ENCODE measurements around the gene LAMP1.
A peak's percentile ranks its signal among the peaks of the same experiment; 100 is the strongest.
"Not testable (repeated sequence)": the region's sequence is repeated elsewhere in the genome, so short reads cannot be mapped to it uniquely, and the experiment has no call there.

Gene LAMP1, protein sequence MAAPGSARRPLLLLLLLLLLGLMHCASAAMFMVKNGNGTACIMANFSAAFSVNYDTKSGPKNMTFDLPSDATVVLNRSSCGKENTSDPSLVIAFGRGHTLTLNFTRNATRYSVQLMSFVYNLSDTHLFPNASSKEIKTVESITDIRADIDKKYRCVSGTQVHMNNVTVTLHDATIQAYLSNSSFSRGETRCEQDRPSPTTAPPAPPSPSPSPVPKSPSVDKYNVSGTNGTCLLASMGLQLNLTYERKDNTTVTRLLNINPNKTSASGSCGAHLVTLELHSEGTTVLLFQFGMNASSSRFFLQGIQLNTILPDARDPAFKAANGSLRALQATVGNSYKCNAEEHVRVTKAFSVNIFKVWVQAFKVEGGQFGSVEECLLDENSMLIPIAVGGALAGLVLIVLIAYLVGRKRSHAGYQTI

DNA sequence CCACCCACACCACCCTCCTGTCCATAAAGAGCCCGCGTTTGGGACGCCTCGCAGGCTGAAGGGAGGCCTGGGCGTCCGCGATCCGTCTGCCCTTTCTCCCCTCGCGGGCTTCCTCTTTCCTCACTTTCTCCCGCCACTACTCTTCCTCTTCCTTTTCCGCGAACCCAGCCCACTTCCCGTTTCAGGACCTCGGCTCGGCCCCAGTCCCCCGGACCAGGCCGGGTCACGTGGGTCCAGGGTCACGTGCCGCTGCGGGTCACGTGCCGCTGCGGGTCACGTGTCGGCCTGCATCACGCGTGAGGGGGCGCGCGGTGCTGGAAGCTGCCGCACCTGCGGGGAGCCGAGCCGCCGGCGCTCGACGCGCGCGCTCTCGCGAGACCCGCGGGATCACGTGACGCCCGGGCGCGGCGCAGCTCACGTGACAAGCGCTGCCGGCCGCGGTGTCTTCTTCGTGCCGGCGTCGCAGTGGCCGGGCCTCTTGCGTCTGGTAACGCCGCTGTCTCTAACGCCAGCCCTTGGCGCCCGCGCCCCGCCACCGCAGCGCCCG lies at the start of gene LAMP1:
Gene LAMP1 (plus strand): TSS at position 417 of the 547 bp plus-strand sequence. CDS start 196 bp downstream, outside the sequence.
- intact Hi-C loops (cut with DNase I), result loop anchor here (5.0 kb wide), 1 partner anchor 90 kb away; the partner anchor contains the start of genes CUL4A and PCID2

DNA sequence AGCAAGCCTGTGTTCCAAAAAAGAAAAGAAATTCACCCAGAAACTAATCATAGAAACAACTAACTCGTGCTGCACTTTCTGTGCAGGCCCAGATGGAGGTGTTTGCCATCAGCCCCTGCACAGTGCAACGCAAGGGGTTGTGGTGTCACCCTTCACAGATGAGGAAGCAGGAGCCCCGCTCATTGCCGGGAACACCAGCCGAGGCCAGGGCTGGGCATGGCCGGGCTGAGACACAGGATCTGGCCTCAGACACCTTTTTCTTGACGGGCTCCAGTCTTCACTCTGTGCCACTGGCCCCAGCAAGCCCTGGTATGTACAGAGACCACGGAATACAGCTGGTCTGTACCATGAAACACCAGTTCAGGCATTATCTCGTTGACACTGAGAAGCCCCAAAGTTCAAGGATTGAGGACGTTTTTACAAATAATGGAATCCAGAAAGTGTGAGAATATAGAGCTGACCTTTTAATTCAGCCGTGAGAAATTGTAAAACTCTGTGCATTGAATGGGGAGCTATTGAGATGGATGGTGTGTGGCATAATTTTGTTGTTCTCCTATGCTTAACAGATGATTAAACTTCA lies 44.4 kb upstream of the LAMP1 start:
- DNase-seq, result no peak

More for the DNA sequence above, at the start of gene LAMP1:
- DNase-seq, result peak; percentile 79 to 98 (median 94)

DNA sequence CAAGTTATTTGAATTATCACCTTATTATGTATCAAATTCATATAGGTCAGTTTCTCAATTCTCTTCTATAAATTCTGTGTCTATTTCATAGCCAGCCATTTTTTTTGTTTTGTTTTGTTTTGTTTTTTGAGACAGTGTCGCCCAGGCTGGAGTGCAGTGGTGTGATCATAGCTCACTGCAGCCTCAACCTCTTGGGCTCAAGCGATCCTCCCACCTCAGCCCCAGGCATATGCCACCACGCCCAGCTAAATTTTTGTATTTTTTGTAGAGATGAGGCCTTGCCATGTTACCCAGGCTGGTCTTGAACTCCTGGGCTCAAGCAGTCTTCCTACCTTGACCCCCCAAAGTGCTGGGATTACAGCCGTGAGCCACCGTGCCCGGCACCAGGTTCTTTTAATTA lies 39.1 kb upstream of the LAMP1 start:
- intact Hi-C loops (cut with DNase I); DNase-seq: not testable (repeated sequence)

More for the DNA sequence above, 44.4 kb upstream of the LAMP1 start:
- intact Hi-C loops (cut with DNase I), result no loop called here

DNA sequence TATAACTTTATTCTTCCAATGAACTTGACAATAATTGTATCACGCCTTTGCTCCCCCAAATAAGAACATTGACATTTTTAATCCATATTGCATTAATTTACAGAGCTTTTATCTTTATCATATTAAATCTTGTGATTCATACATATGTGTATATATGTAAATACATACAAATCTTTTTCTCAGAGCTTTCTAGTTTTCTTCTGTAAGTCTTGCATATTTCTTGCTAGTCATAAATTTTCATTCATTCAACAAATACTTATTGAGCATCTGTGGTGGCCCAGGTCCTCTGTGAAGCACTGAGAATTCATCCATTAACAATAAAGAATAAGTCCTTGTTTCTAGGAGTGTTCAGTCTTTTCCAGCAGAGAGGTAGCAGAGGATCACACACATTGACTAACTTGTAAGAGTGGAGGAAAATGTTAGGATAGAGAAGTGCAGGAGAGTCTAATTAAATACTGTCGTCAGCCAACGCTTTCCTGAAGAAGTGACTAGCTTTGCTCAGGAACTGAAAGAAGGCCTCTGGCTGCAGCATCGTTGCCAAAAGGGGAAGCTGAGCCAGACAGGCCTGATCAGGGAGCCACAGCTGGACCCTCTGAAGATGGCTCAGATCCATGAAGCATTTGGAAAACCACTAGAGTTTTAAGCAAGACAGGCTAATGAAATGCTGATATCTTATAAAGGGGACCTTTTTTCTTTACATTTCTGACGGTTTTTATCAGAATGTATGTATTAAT lies 38.6 kb upstream of the LAMP1 start:
- peak in 10 of 42 donors; percentile 7 to 50 (median 22) for DNase-seq
- intact Hi-C loops (cut with DNase I), result no loop called here

DNA sequence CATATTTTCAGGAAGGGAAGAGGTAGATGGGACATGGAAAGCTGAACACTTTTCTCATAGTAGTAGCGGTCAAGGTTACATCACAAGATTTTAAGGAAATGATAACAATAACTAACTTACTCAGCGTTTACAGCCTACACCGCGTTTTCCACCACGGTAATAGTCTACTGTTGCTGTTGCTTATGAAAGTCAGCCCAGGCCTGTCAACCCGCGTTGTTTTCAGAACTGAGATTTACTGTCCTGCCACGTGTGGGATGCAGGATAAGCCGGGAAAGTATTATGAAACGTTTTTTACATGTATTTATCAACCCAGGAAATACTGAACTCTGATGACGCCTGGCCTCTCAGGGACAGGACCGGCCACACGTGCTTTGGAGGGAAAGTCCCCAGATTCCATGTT lies 36.0 kb upstream of the LAMP1 start:
- intact Hi-C loops (cut with DNase I), result no loop called here
- no peak for DNase-seq

DNA sequence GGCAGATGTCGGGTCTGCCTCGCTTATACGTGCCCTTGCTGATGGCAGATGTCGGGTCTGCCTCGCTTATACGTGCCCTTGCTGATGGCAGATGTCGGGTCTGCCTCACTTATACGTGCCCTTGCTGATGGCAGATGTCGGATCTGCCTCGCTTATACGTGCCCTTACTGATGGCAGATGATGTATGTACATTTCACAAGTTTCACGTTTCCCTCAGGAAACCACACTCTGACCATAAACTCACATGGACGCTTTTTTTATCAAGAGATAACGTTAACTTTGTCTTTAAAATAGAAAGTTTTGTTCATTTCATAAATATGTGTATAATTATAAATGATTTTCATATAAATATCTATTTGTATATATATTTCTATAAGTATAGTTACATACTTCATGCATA lies 34.0 kb upstream of the LAMP1 start:
- intact Hi-C loops (cut with DNase I); DNase-seq: not testable (repeated sequence)

DNA sequence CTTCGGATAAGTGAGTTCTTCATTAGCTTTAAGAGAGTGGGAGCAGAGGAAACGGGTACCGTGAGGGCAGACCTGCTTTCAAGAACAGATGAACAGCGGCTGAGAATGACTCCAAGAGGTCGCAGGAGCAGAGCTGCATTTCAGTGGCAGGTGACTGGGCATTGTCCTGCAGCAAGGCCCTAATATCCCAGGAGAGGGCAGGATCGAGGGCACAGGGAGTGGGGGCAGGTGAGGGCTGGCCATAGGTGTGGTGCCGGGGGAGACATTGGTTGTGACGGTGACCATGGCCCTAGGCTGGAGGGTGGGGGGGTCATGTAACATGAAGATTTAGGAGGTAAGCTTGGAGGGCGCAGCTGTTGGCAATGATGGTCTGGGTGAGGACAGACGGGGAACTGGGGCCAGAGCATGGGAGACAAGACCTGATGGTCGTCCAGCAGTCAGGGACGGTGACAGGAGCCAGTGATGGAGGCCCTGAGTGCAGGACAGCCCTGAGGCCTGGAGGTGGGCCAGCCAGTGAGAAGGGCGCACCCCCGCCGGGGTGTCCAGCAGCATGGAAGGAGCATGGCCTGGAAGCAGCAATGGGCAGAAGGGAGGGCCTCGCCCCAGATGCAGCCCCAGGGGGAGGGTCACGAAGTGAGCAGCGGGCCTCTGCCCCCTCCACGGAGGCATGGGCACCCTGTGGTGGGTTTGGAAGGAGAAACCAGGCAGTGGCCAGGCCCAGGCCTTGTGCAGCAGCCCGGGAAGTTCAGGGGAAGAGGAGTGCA lies 29.2 kb upstream of the LAMP1 start:
- no peak for DNase-seq
- intact Hi-C loops (cut with DNase I), result no loop called here

DNA sequence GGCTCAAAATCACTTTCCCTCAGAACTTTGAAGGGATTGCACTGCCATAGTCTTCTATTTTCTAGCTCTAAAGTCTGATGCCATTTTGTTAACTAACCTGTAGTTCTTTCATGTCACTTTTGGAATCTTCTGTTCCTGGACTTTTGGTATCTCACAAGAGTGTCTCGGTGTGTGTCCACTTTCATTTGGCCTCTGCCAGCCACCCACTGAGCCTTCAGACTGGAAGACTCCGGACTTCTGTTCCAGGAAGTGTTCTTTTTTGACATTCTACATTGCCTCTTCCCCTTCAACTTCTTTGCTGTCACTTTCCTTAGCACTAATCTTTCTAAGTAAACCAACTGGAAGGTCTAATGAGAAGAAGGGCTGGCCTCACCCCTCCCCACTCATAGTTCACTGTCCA lies 25.0 kb upstream of the LAMP1 start:
- DNase-seq, result no peak
- intact Hi-C loops (cut with DNase I), result no loop called here

DNA sequence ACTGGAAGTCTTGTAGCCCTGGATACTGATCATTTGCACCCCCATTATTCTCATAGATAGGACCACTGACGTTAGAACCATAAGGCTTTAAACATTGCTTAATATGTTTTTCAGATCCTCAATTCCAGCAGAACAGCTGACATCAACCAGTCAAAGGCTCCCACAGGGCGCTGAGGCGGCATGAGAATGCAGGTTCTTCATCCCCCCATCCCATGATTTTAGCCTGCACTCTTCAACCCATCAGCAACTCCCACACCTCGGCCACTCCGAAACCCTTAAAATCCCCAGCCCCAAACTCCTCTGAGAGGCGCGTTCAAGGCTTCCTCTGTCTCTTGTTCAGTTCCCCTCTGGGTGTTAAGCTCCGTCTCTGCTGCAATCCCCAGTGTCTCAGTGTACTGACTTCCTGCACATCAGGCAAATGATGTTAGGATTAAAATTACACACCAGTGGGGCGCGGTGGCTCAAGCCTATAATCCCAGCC lies 24.3 kb upstream of the LAMP1 start:
- intact Hi-C loops (cut with DNase I), result no loop called here

DNA sequence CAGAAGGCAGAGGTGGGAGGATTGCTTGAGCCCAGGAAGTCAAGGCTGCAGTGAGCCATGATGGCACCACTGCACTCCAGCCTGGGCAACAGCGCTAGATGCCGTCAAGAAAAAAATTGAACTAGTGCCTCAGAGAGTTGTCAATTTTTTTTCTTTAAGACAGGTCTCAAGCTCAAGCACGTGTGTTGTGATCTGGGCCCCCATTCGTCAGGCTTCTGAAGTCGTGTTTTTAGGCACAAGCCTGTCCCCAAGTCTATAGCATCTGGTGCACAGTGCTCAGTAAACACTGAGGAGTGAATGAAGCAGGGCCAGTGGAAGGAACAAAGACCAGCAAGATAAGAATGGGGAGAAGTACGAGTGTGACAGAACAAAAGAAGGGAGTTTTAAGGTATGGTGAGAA lies 23.7 kb upstream of the LAMP1 start:
- intact Hi-C loops (cut with DNase I), result no loop called here
- DNase-seq, result no peak

More for the DNA sequence above, 24.3 kb upstream of the LAMP1 start:
- peak in 1 of 42 donors; percentile 36 for DNase-seq

DNA sequence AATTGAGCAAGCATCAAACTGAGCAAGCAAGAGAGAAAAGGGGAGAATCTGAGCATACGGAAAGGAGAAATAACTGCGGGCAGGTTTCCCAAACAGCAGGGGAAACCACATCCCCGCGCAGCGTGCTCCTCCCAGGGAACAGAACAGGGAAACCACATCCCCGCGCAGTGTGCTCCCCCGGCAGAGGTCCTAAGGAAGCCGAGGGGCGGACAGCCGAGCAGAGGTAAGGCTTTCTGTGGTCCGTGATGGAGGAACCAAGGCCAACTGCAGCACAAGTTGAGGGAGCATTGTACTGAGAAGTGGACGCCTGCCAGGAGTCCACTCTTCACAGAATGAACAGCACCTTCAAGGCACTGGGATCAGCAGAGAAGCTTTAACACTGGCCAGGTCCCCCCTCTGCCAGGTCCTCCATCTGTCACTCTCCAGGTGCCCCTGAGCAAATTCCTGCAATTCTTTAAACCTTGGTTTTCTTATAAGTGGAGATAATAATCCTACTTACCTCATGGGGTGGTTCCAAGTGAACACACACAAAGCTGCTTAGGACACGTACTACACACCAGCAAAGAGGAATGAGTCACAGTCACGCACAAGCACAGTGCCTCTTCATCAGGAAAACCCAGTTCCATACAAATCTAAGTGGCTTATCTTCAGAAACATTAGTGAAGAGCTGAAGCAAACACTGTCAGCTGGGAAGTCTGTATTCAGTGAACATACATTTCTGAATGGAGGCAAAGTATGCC lies 23.0 kb upstream of the LAMP1 start:
- intact Hi-C loops (cut with DNase I), result no loop called here
- DNase-seq, result peak in 22 of 42 donors; percentile 8 to 76 (median 36)

DNA sequence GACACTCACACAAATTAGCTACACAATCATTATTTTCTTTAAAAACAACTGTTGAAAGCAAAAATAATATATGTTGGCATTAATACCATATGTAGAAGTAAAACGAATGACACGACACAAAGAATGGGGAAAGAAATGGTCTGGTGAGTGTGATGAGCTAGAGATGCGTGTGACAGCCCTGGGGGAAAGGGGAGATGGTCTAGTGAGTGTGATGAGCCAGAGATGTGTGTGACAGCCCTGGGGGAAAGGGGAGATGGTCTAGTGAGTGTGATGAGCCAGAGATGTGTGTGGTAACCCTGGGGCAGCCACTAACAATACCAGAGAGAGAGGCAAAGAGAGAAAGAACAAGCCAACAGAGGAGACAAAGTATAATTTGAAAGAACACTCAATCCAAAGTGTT lies 22.3 kb upstream of the LAMP1 start:
- intact Hi-C loops (cut with DNase I), result no loop called here
- DNase-seq, result no peak

DNA sequence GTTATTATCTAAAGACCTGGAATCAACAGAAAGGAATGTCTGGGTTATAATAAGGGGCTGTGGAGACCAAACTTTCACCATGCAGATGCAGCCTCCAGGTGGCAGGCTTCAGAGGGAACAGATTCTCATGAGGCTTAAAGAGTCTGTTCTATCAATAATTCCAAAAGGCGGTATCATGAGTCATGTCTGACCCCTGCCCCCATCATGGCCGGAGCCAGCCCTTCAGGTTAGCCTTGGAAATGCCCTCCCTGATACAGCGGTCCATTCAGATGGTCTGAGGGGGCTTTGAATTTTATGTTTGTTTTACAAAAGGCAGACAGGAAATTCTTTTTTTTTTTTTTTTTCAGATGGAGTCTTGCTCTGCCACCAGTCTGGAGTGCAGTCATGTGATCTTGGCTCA lies 21.7 kb upstream of the LAMP1 start:
- peak in 21 of 42 donors; percentile 19 to 59 (median 31) for DNase-seq
- intact Hi-C loops (cut with DNase I), result no loop called here

DNA sequence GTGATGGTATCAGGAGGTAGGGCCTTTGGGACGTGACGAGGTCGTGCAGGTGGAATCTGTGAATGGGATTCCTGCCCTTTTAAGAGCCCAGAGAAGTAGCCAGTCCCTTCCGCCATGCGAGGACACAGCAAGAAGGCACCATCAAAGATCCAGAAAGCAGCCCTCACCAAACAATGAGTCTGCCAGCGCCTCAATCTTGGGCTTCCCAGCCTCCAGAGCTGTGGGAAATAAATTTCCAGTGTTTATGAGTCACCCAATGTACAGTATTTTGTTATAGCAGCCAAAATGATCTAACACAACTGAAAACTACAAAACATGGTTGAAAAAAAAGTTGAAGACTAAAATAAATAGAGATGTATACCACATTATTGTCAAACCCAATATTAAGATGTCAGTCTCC lies 16.9 kb upstream of the LAMP1 start:
- intact Hi-C loops (cut with DNase I), result no loop called here
- DNase-seq, result no peak

DNA sequence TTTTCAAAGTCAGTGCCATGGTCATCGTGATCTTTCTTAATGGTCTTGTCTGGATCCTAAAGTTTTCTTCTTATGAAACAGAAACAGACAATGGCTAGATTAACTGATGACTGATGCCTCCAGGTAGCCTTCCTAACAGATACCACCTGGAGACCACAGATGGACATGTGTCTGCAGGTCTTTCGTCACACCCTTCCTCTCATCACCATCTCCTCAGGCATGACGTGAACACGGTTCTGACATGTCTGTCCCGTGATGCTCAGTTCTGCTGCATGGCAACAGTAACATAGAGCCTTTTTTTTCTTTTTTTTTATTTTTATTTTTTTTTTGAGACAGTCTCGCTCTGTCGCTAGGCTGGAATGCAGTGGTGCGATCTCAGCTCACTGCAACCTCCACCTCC lies 13.1 kb upstream of the LAMP1 start:
- no peak for DNase-seq
- intact Hi-C loops (cut with DNase I), result no loop called here

DNA sequence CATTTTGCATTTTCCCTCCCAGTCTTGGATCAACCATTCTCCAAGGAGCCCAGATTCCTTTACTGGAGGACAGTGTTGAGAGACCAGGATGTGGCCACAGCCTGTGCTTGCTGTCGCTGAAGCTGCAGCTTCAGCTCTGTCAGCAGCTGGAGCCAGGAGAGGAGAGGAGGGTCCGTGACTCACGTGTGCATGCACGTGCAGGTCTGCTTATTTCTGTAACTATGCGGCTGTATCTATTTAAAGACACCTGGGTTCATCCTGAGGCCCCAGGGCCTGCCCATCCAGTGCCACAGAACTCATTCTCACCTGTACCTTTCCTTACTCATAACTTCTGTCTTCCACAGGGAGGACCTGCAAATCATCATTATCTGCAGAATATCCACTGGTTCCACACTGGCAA lies 8.2 kb upstream of the LAMP1 start:
- intact Hi-C loops (cut with DNase I), result no loop called here

DNA sequence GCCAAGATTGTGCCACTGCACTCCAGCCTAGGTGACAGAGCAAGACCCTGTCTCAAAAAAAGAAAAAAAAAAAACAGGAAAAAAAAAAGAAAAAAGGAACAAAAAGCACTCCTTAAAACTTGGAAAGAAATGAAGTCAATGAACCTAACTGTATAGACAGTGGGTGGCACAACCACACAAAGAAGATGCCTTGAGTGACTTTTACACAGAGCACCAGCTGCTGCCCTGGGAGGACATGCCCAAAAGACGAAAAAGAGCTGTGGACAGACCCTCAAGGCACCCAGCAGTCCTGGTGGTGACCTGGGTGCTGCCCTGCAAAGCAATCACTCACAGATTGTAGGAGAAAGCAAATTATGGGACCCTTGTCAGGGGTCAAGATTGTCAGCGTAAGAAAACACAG lies 5.9 kb upstream of the LAMP1 start:
- intact Hi-C loops (cut with DNase I), result no loop called here
- DNase-seq, result no peak

More for the DNA sequence above, 8.2 kb upstream of the LAMP1 start:
- no peak for DNase-seq
